ENCODE measurements around the gene MOCS3. TPM values are rescaled to one million over a fixed set of nuclear protein-coding genes. Genes with fewer than 3 reads are reported as not detected.

Gene MOCS3
- total and polyA plus RNA-seq, 2 donors (not counting 3 experiments of a cell fraction or from before 2014, with no cell fraction given): 3.2 to 3.6 TPM

- no peaks in the 10 kb centered on the region for H3K9me1 ChIP-seq (replicated peaks; ENCODE audit: control insufficient read depth, extremely low read depth, insufficient read depth, low read length)
- no peak overlapping the region for H3K4me2 ChIP-seq (ENCODE audit: insufficient read depth, low read length)
- H3K27ac ChIP-seq (ENCODE audit: insufficient read depth, low read depth, low read length): no peak overlapping the region
- no peaks in the 10 kb centered on the region for H3K9me3 ChIP-seq (replicated peaks; ENCODE audit: control insufficient read depth, insufficient read depth, low read length)
- H4K20me1 ChIP-seq (replicated peaks; ENCODE audit: control insufficient read depth, extremely low read depth, insufficient read depth, low read length): no peaks in the 10 kb centered on the region
- POLR2A ChIA-PET: no interaction called here
- H3K4me3 ChIP-seq (replicated peaks in 1 of 3; ENCODE audit: insufficient read depth in 1 of 3, low read depth in 1 of 3, low read length in 3 of 3): no peak overlapping the region
- no peak for FAIRE-seq
- no peak overlapping the region for H2AFZ ChIP-seq (ENCODE audit: low read depth, low read length)
- dilution Hi-C loops (cut with MboI; ENCODE audit: extremely low pct_ligation_motif_present, low sequenced_read_pairs): no loop called here
- TF ChIP-seq, protein P1, sequence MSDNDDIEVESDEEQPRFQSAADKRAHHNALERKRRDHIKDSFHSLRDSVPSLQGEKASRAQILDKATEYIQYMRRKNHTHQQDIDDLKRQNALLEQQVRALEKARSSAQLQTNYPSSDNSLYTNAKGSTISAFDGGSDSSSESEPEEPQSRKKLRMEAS (IDR thresholded peaks at IDR 0.05; ENCODE audit: insufficient read depth, insufficient read length): no peak
- TF ChIP-seq POLR2A (IDR thresholded peaks at IDR 0.05; ENCODE audit: low read depth, low read length): no peak
- no peak for TF ChIP-seq MYC (IDR thresholded peaks at IDR 0.05; ENCODE audit: low read depth, low read length)
- TF ChIP-seq EZH2 (IDR thresholded peaks at IDR 0.05; ENCODE audit: borderline replicate concordance, low read depth, low read length, severe bottlenecking): no peak
- TF ChIP-seq, protein P2, sequence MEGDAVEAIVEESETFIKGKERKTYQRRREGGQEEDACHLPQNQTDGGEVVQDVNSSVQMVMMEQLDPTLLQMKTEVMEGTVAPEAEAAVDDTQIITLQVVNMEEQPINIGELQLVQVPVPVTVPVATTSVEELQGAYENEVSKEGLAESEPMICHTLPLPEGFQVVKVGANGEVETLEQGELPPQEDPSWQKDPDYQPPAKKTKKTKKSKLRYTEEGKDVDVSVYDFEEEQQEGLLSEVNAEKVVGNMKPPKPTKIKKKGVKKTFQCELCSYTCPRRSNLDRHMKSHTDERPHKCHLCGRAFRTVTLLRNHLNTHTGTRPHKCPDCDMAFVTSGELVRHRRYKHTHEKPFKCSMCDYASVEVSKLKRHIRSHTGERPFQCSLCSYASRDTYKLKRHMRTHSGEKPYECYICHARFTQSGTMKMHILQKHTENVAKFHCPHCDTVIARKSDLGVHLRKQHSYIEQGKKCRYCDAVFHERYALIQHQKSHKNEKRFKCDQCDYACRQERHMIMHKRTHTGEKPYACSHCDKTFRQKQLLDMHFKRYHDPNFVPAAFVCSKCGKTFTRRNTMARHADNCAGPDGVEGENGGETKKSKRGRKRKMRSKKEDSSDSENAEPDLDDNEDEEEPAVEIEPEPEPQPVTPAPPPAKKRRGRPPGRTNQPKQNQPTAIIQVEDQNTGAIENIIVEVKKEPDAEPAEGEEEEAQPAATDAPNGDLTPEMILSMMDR (IDR thresholded peaks at IDR 0.05; ENCODE audit: extremely low read depth in 1 of 2, insufficient read depth in 1 of 2, low read depth in 1 of 2, low read length in 2 of 2): no peak
- no peak for TF ChIP-seq FOS (IDR thresholded peaks at IDR 0.05; ENCODE audit: borderline replicate concordance, insufficient read depth, low read length)
- TF ChIP-seq POLR2AphosphoS5 (IDR thresholded peaks at IDR 0.05; ENCODE audit: insufficient read depth, low read depth, low read length): no peak
- no peak for TF ChIP-seq GATA2 (IDR thresholded peaks at IDR 0.05; ENCODE audit: insufficient read depth, insufficient read length, low read depth, low read length)
- H3K36me3 ChIP-seq (ENCODE audit: control insufficient read depth in 2 of 2, extremely low read depth in 1 of 2, insufficient read depth in 2 of 2, low read length in 2 of 2): no peaks in the 10 kb centered on the region
- H3K9ac ChIP-seq (replicated peaks; ENCODE audit: extremely low read depth, insufficient read depth, low read length): no peak overlapping the region
- no peak for DNase-seq (ENCODE audit: low read depth, low spot score)
- CTCF ChIA-PET: interaction anchor here (0.6 to 1.0 kb wide), 2 partner anchors 24 to 396 kb away, joined by 3 read pairs; no protein-coding TSS in a partner anchor
- H3K79me2 ChIP-seq (ENCODE audit: control insufficient read depth, insufficient read depth, low read length): no peaks in the 10 kb centered on the region
- peaks cover 0 to 7% of the 10 kb centered on the region in 2 experiments for H3K27me3 ChIP-seq (ENCODE audit: control insufficient read depth in 2 of 2, insufficient read depth in 2 of 2, low read length in 2 of 2)
- intact Hi-C loops (cut with micrococcal nuclease): no loop called here
- BruUV-seq (replicated peaks): no TSS peak
- no peaks in the 10 kb centered on the region for H3K4me1 ChIP-seq (ENCODE audit: control insufficient read depth, extremely low read depth, insufficient read depth, low read length)
Observed at GRCh38 chr20:51011479-51011878, 52.9 kb downstream of the MOCS3 start.
